NCI-H187 treated with DMSO at 0.1 percent for 48 hours (cell line): Measurements from ENCODE around the gene CNNM2.

ENCODE experiments used
- DNase-seq: peaks from one replicate; lab custom pipeline; 2025; lab: John Stamatoyannopoulos, UW

The CNNM2 gene

GRCh38 chr10:103077020-103077419 is 158.9 kb downstream of the CNNM2 start:
- DNase-seq: no peak

- DNase-seq: no peak
Observed at GRCh38 chr10:103077491-103078308, 159.6 kb downstream of the CNNM2 start.

GRCh38 chr10:103078309-103078615 is 160.2 kb downstream of the CNNM2 start:
- no peak for DNase-seq

GRCh38 chr10:103078676-103079075 is 160.6 kb downstream of the CNNM2 start:
- no peak for DNase-seq

- no peak for DNase-seq
Observed at GRCh38 chr10:103079100-103079499, 161.0 kb downstream of the CNNM2 start.

- no peak for DNase-seq
Observed at GRCh38 chr10:103079946-103080345, 161.9 kb downstream of the CNNM2 start.

GRCh38 chr10:103080891-103081581 is 162.9 kb downstream of the CNNM2 start:
- no peak for DNase-seq

GRCh38 chr10:103082683-103083082 is 164.6 kb downstream of the CNNM2 start:
- DNase-seq: no peak

GRCh38 chr10:103083266-103083976 is 165.3 kb downstream of the CNNM2 start:
- DNase-seq: no peak

- DNase-seq: no peak
Observed at GRCh38 chr10:103083977-103084320, 165.9 kb downstream of the CNNM2 start.

GRCh38 chr10:103086261-103086660 is 168.2 kb downstream of the CNNM2 start:
- no peak for DNase-seq

- DNase-seq: no peak
Observed at GRCh38 chr10:103086799-103087198, 168.7 kb downstream of the CNNM2 start.

- no peak for DNase-seq
Observed at GRCh38 chr10:103089493-103089892, 171.4 kb downstream of the CNNM2 start.

GRCh38 chr10:103090911-103091310 is 172.8 kb downstream of the CNNM2 start:
- DNase-seq: no peak

- no peak for DNase-seq
Observed at GRCh38 chr10:103095005-103095404, 176.9 kb downstream of the CNNM2 start.

GRCh38 chr10:103096130-103096529 is 178.0 kb downstream of the CNNM2 start:
- DNase-seq: no peak

- DNase-seq: no peak
Observed at GRCh38 chr10:103098240-103098639, 180.1 kb downstream of the CNNM2 start.

- no peak for DNase-seq
Observed at GRCh38 chr10:103100620-103101019, 182.5 kb downstream of the CNNM2 start.

- no peak for DNase-seq
Observed at GRCh38 chr10:103102195-103102594, 184.1 kb downstream of the CNNM2 start.

- DNase-seq: no peak
Observed at GRCh38 chr10:103103989-103104388, 185.9 kb downstream of the CNNM2 start.

- no peak for DNase-seq
Observed at GRCh38 chr10:103104721-103105120, 186.6 kb downstream of the CNNM2 start.

- DNase-seq: no peak
Observed at GRCh38 chr10:103105462-103105861, 187.4 kb downstream of the CNNM2 start.

GRCh38 chr10:103106539-103106938 is 188.4 kb downstream of the CNNM2 start:
- DNase-seq: no peak
